Osteocyte (in vitro differentiated cells): ENCODE measurements around the gene RNPEPL1. TPM values are rescaled to one million over a fixed set of nuclear protein-coding genes. Genes with fewer than 3 reads are reported as not detected.

Source experiments
- DNase-seq: peaks from one replicate; pipeline ENCODE4 v3.0.0; 2021; ENCODE audit warnings: mixed read lengths; ENCODE audit not compliant: unreplicated experiment; ENCODE audit errors: extremely low spot score
- H3K27ac Mint-ChIP-seq: one replicate; pipeline ENCODE4 v1.8.0; 2021; ENCODE audit warnings: mild to moderate bottlenecking, mixed read lengths; ENCODE audit not compliant: unreplicated experiment
- H3K27me3 Mint-ChIP-seq: one replicate; pipeline ENCODE4 v1.8.0; 2021; ENCODE audit warnings: mixed read lengths; ENCODE audit not compliant: unreplicated experiment
- H3K36me3 Mint-ChIP-seq: one replicate; pipeline ENCODE4 v1.8.0; 2021; ENCODE audit warnings: mixed read lengths; ENCODE audit not compliant: unreplicated experiment
- H3K4me1 Mint-ChIP-seq: one replicate; pipeline ENCODE4 v1.8.0; 2021; ENCODE audit warnings: mixed read lengths; ENCODE audit not compliant: unreplicated experiment
- H3K4me3 Mint-ChIP-seq: one replicate; pipeline ENCODE4 v1.8.0; 2021; ENCODE audit warnings: mild to moderate bottlenecking, moderate library complexity, mixed read lengths; ENCODE audit not compliant: unreplicated experiment
- H3K9me3 Mint-ChIP-seq: one replicate; pipeline ENCODE4 v1.8.0; 2021; ENCODE audit warnings: mixed read lengths; ENCODE audit not compliant: unreplicated experiment
- CTCF ChIP-seq: fragments of 200-600 bp; sonication (generic); IDR thresholded peaks from 2 replicates; pipeline ENCODE4 v1.5.0; 2021; ENCODE audit warnings: antibody characterized with exemption, mild to moderate bottlenecking, moderate library complexity
- total RNA-seq: library from RNA; stranded (reverse); gene quantifications from 2 replicates; pipeline ENCODE4 v1.2.1, GENCODE V29; 2021

RNPEPL1 gene
- total RNA-seq, 1 donor from 2014 or later: 56.5 TPM

DNA sequence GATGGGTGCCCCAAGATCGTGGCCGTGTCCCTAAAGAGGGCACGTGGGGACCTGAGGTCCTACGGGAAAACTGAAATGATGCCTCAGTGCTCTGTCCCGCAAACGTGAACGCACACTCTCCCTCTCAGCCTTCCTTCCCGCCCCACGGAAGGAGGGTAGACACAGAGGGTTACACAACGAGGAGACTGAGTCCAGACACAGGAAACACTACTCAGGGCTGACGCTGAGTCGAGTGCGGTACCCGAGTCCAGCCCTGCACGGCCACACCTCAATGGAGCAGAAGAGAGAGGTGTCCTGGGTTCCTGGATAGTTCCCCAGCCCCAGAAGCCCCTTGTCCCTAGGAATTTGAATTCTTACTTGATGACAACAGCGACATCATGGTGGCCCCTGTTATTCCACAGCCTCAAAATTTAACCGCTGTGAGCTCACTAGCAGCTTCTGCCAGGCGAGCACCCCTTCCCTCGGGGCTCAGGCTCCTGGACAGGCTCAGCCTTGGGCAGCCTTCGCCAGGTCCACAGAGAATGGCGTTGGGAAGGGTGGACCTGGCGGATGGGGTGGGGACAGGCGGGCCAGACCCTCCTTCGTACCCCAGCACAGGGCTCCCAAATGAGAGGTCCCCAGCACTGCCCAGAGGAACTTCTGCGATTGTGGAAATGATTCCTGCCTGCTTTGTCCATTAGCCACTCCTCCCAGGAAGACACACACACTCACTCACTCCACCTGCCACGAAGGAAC, 980 bp upstream of the RNPEPL1 start:
- Mint-ChIP-seq H3K36me3 (no peaks in the 10 kb centered on the region), H3K4me1 (peaks cover 42% of the 10 kb centered on the region), H3K4me3 (peak overlapping the region; percentile 86), H3K27ac (peak overlapping the region; percentile 84), H3K9me3 (no peaks in the 10 kb centered on the region), H3K27me3 (no peaks in the 10 kb centered on the region)
- DNase-seq: peak; percentile 76
- no peak for TF ChIP-seq CTCF

DNA sequence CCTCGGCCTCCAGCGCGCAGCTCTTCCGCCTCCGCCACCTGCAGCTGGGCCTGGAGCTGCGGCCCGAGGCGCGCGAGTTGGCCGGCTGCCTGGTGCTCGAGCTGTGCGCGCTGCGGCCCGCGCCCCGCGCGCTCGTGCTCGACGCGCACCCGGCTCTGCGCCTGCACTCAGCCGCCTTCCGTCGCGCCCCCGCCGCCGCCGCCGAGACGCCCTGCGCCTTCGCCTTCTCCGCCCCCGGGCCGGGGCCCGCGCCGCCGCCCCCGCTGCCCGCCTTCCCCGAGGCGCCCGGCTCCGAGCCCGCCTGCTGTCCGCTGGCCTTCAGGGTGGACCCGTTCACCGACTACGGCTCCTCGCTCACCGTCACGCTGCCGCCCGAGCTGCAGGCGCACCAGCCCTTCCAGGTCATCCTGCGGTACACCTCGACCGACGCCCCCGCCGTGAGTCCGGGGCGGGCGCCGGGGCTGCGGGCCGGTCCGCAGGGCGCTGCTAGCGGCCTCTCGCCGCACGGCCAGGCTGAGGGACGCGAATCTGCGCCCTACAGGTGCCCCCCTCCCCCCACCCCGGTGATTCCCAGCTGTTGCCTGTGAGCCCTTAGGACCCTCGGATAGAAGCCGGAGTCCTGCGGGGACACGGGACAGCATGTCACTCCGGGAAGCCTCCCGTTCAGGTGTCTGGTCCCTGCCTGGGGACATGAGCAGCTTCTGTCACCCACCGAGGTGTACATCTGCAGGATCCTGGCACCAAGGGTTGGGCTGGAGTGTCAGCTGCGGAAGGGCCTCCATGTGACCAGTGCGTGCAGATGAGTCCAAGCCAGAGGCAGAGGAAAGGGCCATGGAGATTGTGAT, 616 bp downstream of the RNPEPL1 start:
- H3K27ac Mint-ChIP-seq: peak overlapping the region; percentile 59
- H3K4me3 Mint-ChIP-seq: peak overlapping the region; percentile 74

DNA sequence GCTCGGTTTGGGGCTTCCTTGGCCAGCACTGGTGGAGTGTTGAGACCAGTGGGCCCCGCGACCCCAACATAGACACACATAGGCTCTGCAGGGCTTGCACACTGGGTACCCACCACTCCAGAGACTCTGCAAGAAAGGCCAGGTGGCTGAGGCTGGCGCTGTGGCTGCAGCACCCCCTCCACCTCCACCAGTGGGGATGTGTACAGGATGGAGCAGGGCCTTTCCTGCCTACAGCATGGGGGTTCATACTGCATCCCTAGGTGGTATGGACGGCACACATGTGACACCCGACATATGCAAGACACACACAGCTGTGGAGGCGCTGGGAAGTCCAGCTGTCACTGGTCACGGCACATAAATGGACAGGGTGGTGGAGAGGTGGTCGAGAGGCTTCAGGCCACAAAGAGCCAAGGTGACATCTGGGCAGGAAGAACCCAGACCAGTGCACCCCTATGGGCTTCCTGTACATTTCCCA, 1.3 kb downstream of the RNPEPL1 start:
- H3K9me3 Mint-ChIP-seq: no peaks in the 10 kb centered on the region
- peaks cover 39% of the 10 kb centered on the region for H3K4me1 Mint-ChIP-seq
- no peak for TF ChIP-seq CTCF
- H3K4me3 Mint-ChIP-seq: peak overlapping the region; percentile 64
- DNase-seq: no peak
- no peaks in the 10 kb centered on the region for H3K36me3 Mint-ChIP-seq
- no peaks in the 10 kb centered on the region for H3K27me3 Mint-ChIP-seq
- H3K27ac Mint-ChIP-seq: no peak overlapping the region

More for the DNA sequence above, 616 bp downstream of the RNPEPL1 start:
- H3K27me3 Mint-ChIP-seq: no peaks in the 10 kb centered on the region
- DNase-seq: peak; percentile 84
- peaks cover 39% of the 10 kb centered on the region for H3K4me1 Mint-ChIP-seq
- H3K9me3 Mint-ChIP-seq: no peaks in the 10 kb centered on the region
- no peak for TF ChIP-seq CTCF
- H3K36me3 Mint-ChIP-seq: no peaks in the 10 kb centered on the region

GRCh38 chr2:240569998-240570530, 1.8 kb downstream of the RNPEPL1 start:
- H3K27me3 Mint-ChIP-seq: no peaks in the 10 kb centered on the region
- DNase-seq: no peak
- H3K27ac Mint-ChIP-seq: no peak overlapping the region
- H3K4me1 Mint-ChIP-seq: peaks cover 39% of the 10 kb centered on the region
- no peaks in the 10 kb centered on the region for H3K9me3 Mint-ChIP-seq
- H3K36me3 Mint-ChIP-seq: no peaks in the 10 kb centered on the region
- TF ChIP-seq CTCF: no peak
- no peak overlapping the region for H3K4me3 Mint-ChIP-seq
